ENCODE results near the gene PCNX3.

- TF ChIP-seq POLR2A (IDR thresholded peaks at IDR 0.05) (no peak), CTCF (IDR thresholded peaks at IDR 0.05) (no peak)
Observed at GRCh38 chr11:65680192-65680743, 64.7 kb downstream of the PCNX3 start.
